Measurements from ENCODE around the gene PTX3.

PTX3 gene

DNA sequence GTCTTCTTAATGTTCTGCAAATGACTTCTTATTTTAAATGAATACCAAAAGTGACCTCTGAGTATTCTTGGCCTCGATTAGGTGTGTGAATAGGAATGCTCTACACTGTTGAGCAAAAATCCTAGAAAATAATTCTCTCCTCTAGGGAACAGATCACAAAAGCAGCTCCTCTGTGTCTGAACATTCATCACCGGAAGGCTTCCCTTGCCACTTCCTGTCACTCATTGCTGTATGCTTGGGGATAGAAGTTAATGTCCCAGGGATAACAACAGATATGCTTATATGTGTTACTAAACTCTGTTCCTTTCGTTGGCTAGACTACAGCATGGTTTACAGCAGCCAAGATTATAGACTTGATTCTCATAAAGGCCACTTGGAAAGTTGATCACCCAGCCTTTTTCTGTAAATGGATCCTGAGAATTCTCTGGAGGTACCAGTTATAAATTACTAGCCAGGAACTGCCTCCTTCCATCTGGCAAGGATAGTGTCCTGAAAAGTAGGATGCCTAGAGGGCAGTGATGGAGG lies 16.0 kb upstream of the PTX3 start:
- H3K4me3 ChIP-seq (ENCODE audit: low read depth, low read length): no peak overlapping the region

GRCh38 chr3:157423337-157423736 lies 13.3 kb upstream of the PTX3 start:
- no peak overlapping the region for H3K4me3 ChIP-seq (ENCODE audit: low read depth, low read length)

DNA sequence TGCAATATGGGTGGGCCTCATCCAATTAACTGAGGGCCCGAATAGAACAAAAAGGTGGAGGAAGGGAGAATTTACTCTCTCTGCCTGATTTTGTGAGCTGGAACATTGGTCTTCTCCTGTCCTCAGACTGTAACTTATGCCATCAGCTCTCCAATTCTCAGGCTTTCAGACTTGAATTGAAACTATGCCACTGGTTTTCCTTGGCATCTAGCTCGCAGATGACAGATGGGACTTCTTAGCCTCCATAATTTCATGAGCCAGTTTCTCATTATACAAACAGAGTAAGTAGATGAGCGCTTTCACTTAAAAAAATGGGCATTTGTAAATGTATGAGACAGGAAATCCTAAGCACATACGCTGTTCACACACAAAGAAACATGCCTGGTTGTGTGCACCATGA lies 8.7 kb upstream of the PTX3 start:
- no peak overlapping the region for H3K4me3 ChIP-seq (ENCODE audit: low read depth, low read length)

GRCh38 chr3:157428853-157429252 lies 7.8 kb upstream of the PTX3 start:
- no peak overlapping the region for H3K4me3 ChIP-seq (ENCODE audit: low read depth, low read length)

GRCh38 chr3:157429708-157430107 lies 6.9 kb upstream of the PTX3 start:
- H3K4me3 ChIP-seq (ENCODE audit: low read depth, low read length): no peak overlapping the region

GRCh38 chr3:157438194-157438730 lies 1.6 kb downstream of the PTX3 start:
- peak overlapping the region; percentile 65 for H3K4me3 ChIP-seq (ENCODE audit: low read depth, low read length)

GRCh38 chr3:157441102-157441624 lies 4.5 kb downstream of the PTX3 start:
- H3K4me3 ChIP-seq (ENCODE audit: low read depth, low read length): no peak overlapping the region

DNA sequence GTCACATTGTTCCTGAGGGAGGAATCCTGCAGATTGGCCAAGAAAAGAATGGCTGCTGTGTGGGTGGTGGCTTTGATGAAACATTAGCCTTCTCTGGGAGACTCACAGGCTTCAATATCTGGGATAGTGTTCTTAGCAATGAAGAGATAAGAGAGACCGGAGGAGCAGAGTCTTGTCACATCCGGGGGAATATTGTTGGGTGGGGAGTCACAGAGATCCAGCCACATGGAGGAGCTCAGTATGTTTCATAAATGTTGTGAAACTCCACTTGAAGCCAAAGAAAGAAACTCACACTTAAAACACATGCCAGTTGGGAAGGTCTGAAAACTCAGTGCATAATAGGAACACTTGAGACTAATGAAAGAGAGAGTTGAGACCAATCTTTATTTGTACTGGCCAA lies 6.1 kb downstream of the PTX3 start:
- no peak overlapping the region for H3K4me3 ChIP-seq (ENCODE audit: low read depth, low read length)

DNA sequence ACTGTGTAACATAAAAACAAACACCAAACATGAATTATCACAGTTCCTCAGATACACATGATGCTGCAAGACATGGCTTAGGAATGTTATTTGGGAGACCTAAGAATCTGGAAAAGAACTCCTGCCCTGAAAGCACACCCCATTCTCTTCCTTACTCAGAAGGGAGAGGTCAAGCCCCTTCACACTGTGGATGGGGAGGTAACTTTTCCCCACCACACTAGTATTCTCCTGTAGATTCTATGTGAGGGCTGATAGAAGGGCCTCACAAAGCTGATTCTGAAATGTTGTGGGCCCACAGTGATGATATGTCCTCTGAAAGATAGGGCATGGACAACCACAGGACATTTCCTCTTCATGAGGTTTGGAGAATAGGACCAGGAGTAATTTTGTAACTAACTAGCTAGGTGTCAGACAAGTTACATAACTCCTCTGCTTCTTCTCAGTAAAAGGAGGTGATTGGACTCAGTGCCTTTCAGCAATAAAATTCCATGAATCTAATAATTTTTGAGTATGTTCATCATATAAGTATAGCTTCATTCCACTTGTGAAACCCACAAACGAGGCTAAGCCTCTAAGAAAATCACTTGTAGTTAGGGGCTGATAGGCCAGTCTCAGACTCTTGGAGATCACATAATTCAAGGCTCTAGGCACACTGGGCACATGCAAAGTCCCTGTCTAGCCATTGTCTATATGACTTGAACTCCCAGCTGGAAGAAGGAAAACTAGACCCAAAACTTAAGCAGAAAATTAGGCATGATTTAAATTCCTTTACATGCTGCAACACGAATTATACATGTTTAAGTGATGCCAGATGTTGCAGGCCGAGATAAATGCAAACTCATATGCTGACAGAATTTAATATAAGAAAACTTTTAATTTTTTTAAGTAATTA lies 7.5 kb downstream of the PTX3 start:
- H3K4me3 ChIP-seq (ENCODE audit: low read depth, low read length): no peak overlapping the region

DNA sequence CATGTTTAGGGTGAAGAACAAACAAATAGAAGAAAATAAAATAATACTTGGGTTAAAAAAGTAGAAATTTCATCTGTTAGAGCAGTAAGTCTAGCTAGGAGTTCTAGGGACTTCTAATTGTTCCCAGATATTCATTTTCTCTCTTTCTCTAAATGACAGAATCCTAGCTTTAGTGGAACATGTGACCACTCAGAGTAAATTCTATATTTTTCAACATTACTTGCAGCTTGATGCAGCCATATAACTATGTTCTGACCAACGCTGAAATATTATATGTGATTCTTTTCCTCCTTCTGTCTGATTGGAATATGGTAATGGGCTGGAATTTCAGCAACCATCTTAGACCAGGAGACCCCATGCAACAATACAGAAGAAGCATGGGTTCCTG lies 8.1 kb downstream of the PTX3 start:
- no peak overlapping the region for H3K4me3 ChIP-seq (ENCODE audit: low read depth, low read length)

DNA sequence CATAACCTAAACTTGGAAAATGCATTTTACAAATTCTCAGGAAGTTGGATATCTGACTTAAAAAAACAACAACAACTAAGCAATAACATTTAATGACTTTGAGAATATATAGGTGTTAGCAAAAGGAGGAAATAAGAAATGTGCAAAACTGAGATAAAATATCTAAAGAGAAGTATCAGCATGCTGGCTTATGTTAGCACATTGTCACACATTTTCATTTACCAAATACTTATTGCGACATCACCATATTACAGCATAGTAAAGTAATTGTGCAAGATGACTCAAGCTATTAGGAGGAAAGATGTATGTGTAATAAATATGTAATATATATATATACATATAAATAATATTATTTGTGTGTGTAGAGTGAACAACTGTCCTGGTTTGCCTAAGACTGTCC lies 9.2 kb downstream of the PTX3 start:
- no peak overlapping the region for H3K4me3 ChIP-seq (ENCODE audit: low read depth, low read length)

DNA sequence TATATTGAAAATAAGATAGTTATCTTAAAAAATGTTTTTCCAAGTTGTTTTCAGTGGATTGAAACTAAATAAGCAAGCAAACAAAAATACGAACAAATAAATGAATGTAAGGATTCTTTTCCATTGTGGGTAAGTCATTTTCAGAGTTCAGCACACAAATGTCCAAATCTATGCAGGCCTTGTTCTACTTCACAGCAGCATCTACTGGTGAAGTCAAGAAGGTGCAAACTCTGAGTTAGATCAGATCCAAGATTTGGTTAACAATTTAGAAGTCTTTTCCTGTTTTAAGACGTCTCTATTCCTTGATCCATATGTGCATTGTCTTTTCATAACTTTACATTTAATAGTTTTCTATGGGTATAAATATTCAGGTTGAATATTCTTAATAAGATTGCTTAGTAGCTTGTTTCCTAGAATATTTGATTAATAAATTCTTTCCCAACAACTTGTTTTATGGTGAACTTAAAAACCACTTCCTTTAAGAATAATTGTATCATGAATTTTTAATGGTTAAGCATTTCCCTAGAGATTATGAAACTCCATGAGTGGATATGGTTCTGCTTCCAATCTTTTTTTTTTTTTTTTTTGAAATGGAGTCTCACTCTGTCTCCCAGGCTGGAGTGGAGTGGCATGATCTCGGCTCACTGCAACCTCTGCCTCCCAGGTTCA lies 10.5 kb downstream of the PTX3 start:
- H3K4me3 ChIP-seq (ENCODE audit: low read depth, low read length): no peak overlapping the region

- no peak overlapping the region for H3K4me3 ChIP-seq (ENCODE audit: low read depth, low read length)
Observed at GRCh38 chr3:157452097-157452496, 15.4 kb downstream of the PTX3 start.

- no peak overlapping the region for H3K4me3 ChIP-seq (ENCODE audit: low read depth, low read length)
Observed at GRCh38 chr3:157453824-157454223, 17.2 kb downstream of the PTX3 start.

DNA sequence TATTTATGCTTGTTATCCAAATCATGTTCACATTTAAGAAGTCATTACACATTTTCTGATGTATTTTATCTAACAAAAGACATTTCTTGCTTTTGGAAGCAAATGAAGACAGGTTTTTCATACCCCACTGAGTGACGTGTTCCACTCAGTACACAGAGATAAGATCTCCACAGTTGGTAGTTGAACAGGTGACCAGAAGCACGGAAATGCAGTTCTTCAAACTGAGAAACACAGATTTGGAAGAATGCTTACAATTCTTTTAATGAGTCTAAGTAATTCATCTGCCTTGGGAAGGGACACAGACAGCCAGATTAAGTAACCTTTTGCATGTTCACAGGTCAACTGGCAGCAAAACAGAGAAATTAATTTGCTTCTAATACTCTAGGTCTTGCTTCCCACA lies 23.1 kb downstream of the PTX3 start:
- H3K4me3 ChIP-seq (ENCODE audit: low read depth, low read length): no peak overlapping the region

DNA sequence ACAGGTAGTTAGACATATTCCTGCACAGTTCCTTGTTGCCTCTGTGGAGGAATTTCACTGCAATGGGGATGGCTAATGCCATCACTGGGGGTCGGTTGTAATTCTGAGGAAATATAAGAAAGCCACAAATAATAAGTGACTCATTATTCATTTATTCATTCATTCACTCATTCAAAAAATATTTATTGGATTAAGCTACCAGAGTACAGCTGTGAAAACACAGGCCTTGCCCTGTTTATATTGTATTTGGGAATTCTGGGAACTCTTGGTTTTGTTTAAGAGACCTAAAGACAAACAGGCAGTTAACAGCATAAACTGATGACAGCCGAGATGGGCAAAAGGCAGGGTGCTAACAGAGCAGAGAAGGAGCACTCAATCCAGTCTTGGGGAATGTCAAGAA lies 23.6 kb downstream of the PTX3 start:
- H3K4me3 ChIP-seq (ENCODE audit: low read depth, low read length): no peak overlapping the region

DNA sequence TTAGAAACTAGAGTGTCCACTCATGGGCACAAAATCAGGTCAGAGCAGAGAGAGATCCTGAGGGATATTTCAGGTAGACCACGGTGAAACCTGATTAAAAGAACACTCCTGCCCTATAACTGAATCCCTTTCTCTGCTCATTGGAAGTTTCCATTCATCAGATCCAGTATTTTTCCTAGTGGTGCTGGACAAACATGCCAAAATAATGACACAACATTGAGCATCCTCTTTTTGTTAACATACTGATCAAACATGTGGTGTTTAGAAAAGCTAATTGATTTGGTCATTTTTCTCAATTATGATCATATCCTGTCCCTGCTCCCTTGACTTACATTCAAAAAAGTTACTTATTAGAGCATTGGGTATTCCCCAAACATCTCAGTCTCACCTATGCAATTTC lies 27.2 kb downstream of the PTX3 start:
- no peak overlapping the region for H3K4me3 ChIP-seq (ENCODE audit: low read depth, low read length)

DNA sequence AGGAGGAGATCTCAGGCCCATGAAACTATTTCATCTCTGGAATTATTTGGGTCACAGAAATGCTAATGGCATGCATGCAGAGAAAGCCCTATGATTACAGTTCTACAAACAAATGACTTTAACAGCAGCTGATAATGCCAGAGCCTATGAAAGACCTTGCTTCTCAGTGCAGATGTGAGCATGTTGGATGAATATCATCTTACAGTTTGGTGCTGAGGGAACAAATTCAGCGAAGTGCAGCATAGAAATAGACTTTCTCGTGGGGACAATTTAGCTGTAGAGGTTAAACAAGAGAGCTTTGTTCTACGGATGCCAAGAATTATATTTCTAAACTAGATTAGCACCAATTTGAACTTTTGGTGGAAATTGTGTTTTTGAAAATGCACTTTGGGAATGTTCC lies 27.7 kb downstream of the PTX3 start:
- H3K4me3 ChIP-seq (ENCODE audit: low read depth, low read length): no peak overlapping the region

DNA sequence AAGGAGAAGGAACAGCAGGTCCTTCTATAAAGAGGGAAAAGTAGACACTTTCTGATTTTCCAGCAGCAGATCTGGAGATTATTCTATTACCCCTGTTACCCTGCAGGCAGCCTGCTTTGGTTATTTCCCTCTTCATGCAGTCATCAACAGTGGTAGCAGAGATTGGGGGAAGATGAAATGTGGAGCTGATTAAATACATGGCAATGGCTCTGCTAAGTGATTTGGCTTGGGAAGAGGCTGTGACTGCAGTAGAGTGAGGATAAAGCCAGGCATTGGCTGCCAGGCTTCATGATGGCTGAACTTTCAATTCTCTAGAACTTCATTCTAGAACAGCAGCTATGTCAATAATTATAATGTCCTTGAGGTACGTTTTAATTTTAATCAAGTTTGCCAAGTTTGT lies 29.1 kb downstream of the PTX3 start:
- H3K4me3 ChIP-seq (ENCODE audit: low read depth, low read length): no peak overlapping the region

- no peak overlapping the region for H3K4me3 ChIP-seq (ENCODE audit: low read depth, low read length)
Observed at GRCh38 chr3:157467200-157467599, 30.6 kb downstream of the PTX3 start.

GRCh38 chr3:157469561-157470294 lies 33.1 kb downstream of the PTX3 start:
- H3K4me3 ChIP-seq (ENCODE audit: low read depth, low read length): no peak overlapping the region
